Activated CD8-positive, alpha-beta memory T cell treated with anti-CD3 and anti-CD28 coated beads, Interleukin-2, amount 10 ng/mL, durations not matched to agents 7 days and 5 days (primary cell): ENCODE results near the gene TBC1D16. TPM values are rescaled to one million over a fixed set of nuclear protein-coding genes. Genes with fewer than 3 reads are reported as not detected.

ENCODE experiments used
- ATAC-seq: fragments of 150-1000 bp; cut with Tn5 transposase; one replicate; pipeline ENCODE4 v1.10.0; 2021; ENCODE audit warnings: moderate library complexity
- CTCF ChIA-PET: fragments of 350-600 bp; sonication (Branson Sonifier 250); formaldehyde crosslinking; loops from one replicate; lab custom pipeline; 2021; ENCODE audit warnings: antibody characterized with exemption; lab: Charles Lee
- DNase-seq: peaks from one replicate; pipeline ENCODE4 v3.0.0-alpha.2; 2020
- H3K27ac Mint-ChIP-seq: one replicate; pipeline ENCODE4 v1.8.0; 2021; ENCODE audit warnings: mild to moderate bottlenecking, mixed read lengths
- H3K27me3 Mint-ChIP-seq: one replicate; pipeline ENCODE4 v1.8.0; 2021; ENCODE audit warnings: mixed read lengths
- H3K36me3 Mint-ChIP-seq: one replicate; pipeline ENCODE4 v1.8.0; 2021; ENCODE audit warnings: mild to moderate bottlenecking, mixed read lengths
- H3K4me1 Mint-ChIP-seq: one replicate; pipeline ENCODE4 v1.8.0; 2021; ENCODE audit warnings: mixed read lengths
- H3K4me3 Mint-ChIP-seq: one replicate; pipeline ENCODE4 v1.8.0; 2021; ENCODE audit warnings: mild to moderate bottlenecking, moderate library complexity, mixed read lengths
- H3K9me3 Mint-ChIP-seq: one replicate; pipeline ENCODE4 v1.8.0; 2022; ENCODE audit warnings: low read depth, mixed read lengths
- total RNA-seq, 2 experiments: library from RNA; stranded (reverse); gene quantifications; one replicate each; pipeline ENCODE4 v1.2.3, GENCODE V29; 2021

TBC1D16 gene
- total RNA-seq, 2 experiments from 2014 or later, result 1.2 to 2.8 TPM

- ATAC-seq (no peak), DNase-seq (no peak)
- Mint-ChIP-seq H3K4me3 (no peak overlapping the region), H3K27ac (no peak overlapping the region), H3K36me3 (no peaks in the 10 kb centered on the region), H3K9me3 (no peaks in the 10 kb centered on the region), H3K4me1 (no peaks in the 10 kb centered on the region), H3K27me3 (no peaks in the 10 kb centered on the region)
- CTCF ChIA-PET, result no interaction called here
Measured at GRCh38 chr17:80011989-80012555, 23.6 kb downstream of the TBC1D16 start.

- Mint-ChIP-seq H3K27me3 (no peaks in the 10 kb centered on the region), H3K4me3 (no peak overlapping the region), H3K9me3 (no peaks in the 10 kb centered on the region), H3K4me1 (peaks cover 1% of the 10 kb centered on the region), H3K36me3 (no peaks in the 10 kb centered on the region), H3K27ac (no peak overlapping the region)
- DNase-seq (no peak), ATAC-seq (no peak)
- CTCF ChIA-PET, result interaction anchor here (1.1 to 1.4 kb wide), 2 partner anchors 13 to 24 kb away, joined by 3 read pairs; no protein-coding TSS in a partner anchor
Measured at GRCh38 chr17:80010283-80010858, 25.3 kb downstream of the TBC1D16 start.

GRCh38 chr17:80009391-80010282 lies 26.0 kb downstream of the TBC1D16 start:
- H3K9me3 Mint-ChIP-seq, result no peaks in the 10 kb centered on the region
- no peak for ATAC-seq

GRCh38 chr17:80008848-80009247 lies 26.8 kb downstream of the TBC1D16 start:
- no peak overlapping the region for H3K4me3 Mint-ChIP-seq
- CTCF ChIA-PET, result interaction anchor here (0.8 to 4.7 kb wide), 31 partner anchors 8 to 405 kb away, joined by 3 to 46 read pairs (median 4); partner anchors contain the start of genes CBX4 and GAA
- no peak for DNase-seq
- H3K27me3 Mint-ChIP-seq, result no peaks in the 10 kb centered on the region
- H3K36me3 Mint-ChIP-seq, result no peaks in the 10 kb centered on the region
- no peak for ATAC-seq
- H3K9me3 Mint-ChIP-seq, result no peaks in the 10 kb centered on the region
- no peak overlapping the region for H3K27ac Mint-ChIP-seq
- peaks cover 1% of the 10 kb centered on the region for H3K4me1 Mint-ChIP-seq

More at GRCh38 chr17:80009391-80010282, 26.0 kb downstream of the TBC1D16 start:
- no peak overlapping the region for H3K27ac Mint-ChIP-seq
- CTCF ChIA-PET, result interaction anchor here (0.9 to 4.7 kb wide), 19 partner anchors 7 to 281 kb away, joined by 3 to 46 read pairs (median 5); partner anchors contain the start of gene GAA
- peaks cover 1% of the 10 kb centered on the region for H3K4me1 Mint-ChIP-seq
- no peaks in the 10 kb centered on the region for H3K27me3 Mint-ChIP-seq
- no peak for DNase-seq
- H3K4me3 Mint-ChIP-seq, result no peak overlapping the region
- H3K36me3 Mint-ChIP-seq, result no peaks in the 10 kb centered on the region

GRCh38 chr17:80008383-80008840 lies 27.3 kb downstream of the TBC1D16 start:
- H3K9me3 Mint-ChIP-seq, result no peaks in the 10 kb centered on the region
- peak; percentile 86 for ATAC-seq
- H3K4me1 Mint-ChIP-seq, result peaks cover 1% of the 10 kb centered on the region
- H3K27ac Mint-ChIP-seq, result no peak overlapping the region
- no peak overlapping the region for H3K4me3 Mint-ChIP-seq
- no peaks in the 10 kb centered on the region for H3K27me3 Mint-ChIP-seq
- CTCF ChIA-PET, result interaction anchor here (0.8 to 4.7 kb wide), 30 partner anchors 8 to 406 kb away, joined by 3 to 46 read pairs (median 4); partner anchors contain the start of genes CBX4 and GAA
- peak; percentile 83 for DNase-seq
- H3K36me3 Mint-ChIP-seq, result no peaks in the 10 kb centered on the region

- ATAC-seq, result no peak
- DNase-seq, result no peak
- Mint-ChIP-seq H3K9me3 (no peaks in the 10 kb centered on the region), H3K27ac (no peak overlapping the region), H3K4me1 (peaks cover 1% of the 10 kb centered on the region), H3K36me3 (no peaks in the 10 kb centered on the region), H3K27me3 (no peaks in the 10 kb centered on the region), H3K4me3 (no peak overlapping the region)
- CTCF ChIA-PET, result interaction anchor here (0.8 to 4.7 kb wide), 27 partner anchors 7 to 406 kb away, joined by 3 to 46 read pairs (median 5); partner anchors contain the start of genes CBX4 and GAA
Measured at GRCh38 chr17:80007939-80008338, 27.7 kb downstream of the TBC1D16 start.

- Mint-ChIP-seq H3K27me3 (no peaks in the 10 kb centered on the region), H3K27ac (no peak overlapping the region), H3K9me3 (no peaks in the 10 kb centered on the region), H3K4me1 (peaks cover 1% of the 10 kb centered on the region), H3K4me3 (no peak overlapping the region), H3K36me3 (no peaks in the 10 kb centered on the region)
- no peak for ATAC-seq
- CTCF ChIA-PET, result interaction anchor here (1.0 to 4.7 kb wide), 16 partner anchors 9 to 407 kb away, joined by 3 to 46 read pairs (median 6); partner anchors contain the start of gene GAA
- no peak for DNase-seq
Measured at GRCh38 chr17:80006811-80007752, 28.6 kb downstream of the TBC1D16 start.

- no peaks in the 10 kb centered on the region for H3K36me3 Mint-ChIP-seq
Measured at GRCh38 chr17:80006339-80006720, 29.3 kb downstream of the TBC1D16 start.

GRCh38 chr17:80005360-80006338 lies 30.0 kb downstream of the TBC1D16 start:
- H3K27ac Mint-ChIP-seq, result no peak overlapping the region
- DNase-seq (peak; percentile 71), ATAC-seq (peak; percentile 56)
- CTCF ChIA-PET, result interaction anchor here (0.8 to 4.7 kb wide), 20 partner anchors 8 to 273 kb away, joined by 3 to 46 read pairs (median 5); partner anchors contain the start of gene GAA
- no peak overlapping the region for H3K4me3 Mint-ChIP-seq
- H3K36me3 Mint-ChIP-seq, result no peaks in the 10 kb centered on the region
- no peaks in the 10 kb centered on the region for H3K9me3 Mint-ChIP-seq
- no peaks in the 10 kb centered on the region for H3K27me3 Mint-ChIP-seq
- peaks cover 1% of the 10 kb centered on the region for H3K4me1 Mint-ChIP-seq

More at GRCh38 chr17:80006339-80006720, 29.3 kb downstream of the TBC1D16 start:
- Mint-ChIP-seq H3K27ac (no peak overlapping the region), H3K9me3 (no peaks in the 10 kb centered on the region), H3K27me3 (no peaks in the 10 kb centered on the region), H3K4me3 (no peak overlapping the region), H3K4me1 (peaks cover 1% of the 10 kb centered on the region)
- ATAC-seq (no peak), DNase-seq (no peak)
- CTCF ChIA-PET, result interaction anchor here (1.0 to 4.7 kb wide), 15 partner anchors 8 to 261 kb away, joined by 3 to 46 read pairs (median 6); partner anchors contain the start of gene GAA

- no peak for DNase-seq
- Mint-ChIP-seq H3K36me3 (no peaks in the 10 kb centered on the region), H3K4me1 (peaks cover 1% of the 10 kb centered on the region), H3K4me3 (no peak overlapping the region), H3K9me3 (no peaks in the 10 kb centered on the region), H3K27me3 (no peaks in the 10 kb centered on the region), H3K27ac (no peak overlapping the region)
- ATAC-seq, result no peak
- CTCF ChIA-PET, result interaction anchor here (3.3 kb wide), 1 partner anchor 97 kb away, joined by 11 read pairs; the partner anchor contains the start of gene GAA
Measured at GRCh38 chr17:80003969-80004368, 31.7 kb downstream of the TBC1D16 start.
